Measurements from ENCODE around the gene TOPORS.
"Not testable (repeated sequence)": the region's sequence is repeated elsewhere in the genome, so short reads cannot be mapped to it uniquely, and the experiment has no call there.

The TOPORS gene

GRCh38 chr9:32552172-32552872, at the start of gene TOPORS, which contains the start of gene SMIM27:
Gene TOPORS, minus strand, starts transcription at chr9:32552586. Its CDS starts 150 bp downstream, at chr9:32552436.
Gene SMIM27, plus strand, starts transcription at chr9:32552327. Its CDS starts 108 bp downstream, at chr9:32552435.
- peak; percentile 93 for DNase-seq

- DNase-seq: not testable (repeated sequence)
Observed at GRCh38 chr9:32599021-32599420, 46.6 kb upstream of the TOPORS start.

DNA sequence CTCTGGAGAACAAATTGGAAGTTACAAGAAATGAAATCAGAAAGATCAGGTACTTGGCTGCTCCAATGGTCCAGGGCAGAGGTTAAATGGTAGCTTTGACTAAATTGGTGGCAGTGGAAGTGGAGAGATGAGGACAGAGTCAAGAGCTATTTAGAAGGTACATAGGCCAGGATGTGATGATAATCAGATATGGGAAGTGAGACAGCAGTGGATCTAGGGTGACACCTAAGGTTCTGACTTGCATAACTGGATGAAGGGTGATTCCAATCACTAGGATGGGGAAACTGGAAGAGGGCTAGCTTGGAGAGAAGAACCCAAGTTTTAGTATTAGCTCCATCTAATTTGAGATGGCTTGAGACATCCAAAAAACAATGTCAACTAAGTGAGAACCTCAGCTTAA, 44.5 kb upstream of the TOPORS start:
- DNase-seq: no peak

- peak; percentile 17 for DNase-seq
Observed at GRCh38 chr9:32596096-32596865, 43.9 kb upstream of the TOPORS start.

- DNase-seq: no peak
Observed at GRCh38 chr9:32590898-32591297, 38.5 kb upstream of the TOPORS start.

GRCh38 chr9:32590476-32590875, 38.1 kb upstream of the TOPORS start:
- DNase-seq: no peak

GRCh38 chr9:32589083-32589723, 36.8 kb upstream of the TOPORS start:
- DNase-seq: peak; percentile 30

DNA sequence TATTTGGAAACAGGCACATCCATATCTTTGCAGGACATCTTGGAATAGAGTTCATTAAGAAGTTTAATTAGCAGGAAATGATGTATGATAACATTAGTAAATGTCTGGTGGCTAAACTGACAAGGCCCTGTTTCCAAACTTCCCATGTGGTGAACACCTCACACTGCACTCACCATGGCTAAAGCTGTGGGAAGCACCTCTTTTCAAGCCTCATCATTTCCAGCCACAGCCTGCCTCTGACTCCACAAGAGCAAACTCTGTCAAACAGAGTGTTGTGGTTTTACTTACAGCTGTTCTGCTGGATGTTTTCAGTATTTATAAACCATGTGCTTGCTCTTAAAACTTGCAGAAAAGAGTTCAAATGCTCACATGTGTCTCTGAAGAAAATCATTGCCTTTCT, 35.5 kb upstream of the TOPORS start:
- peak; percentile 21 for DNase-seq

DNA sequence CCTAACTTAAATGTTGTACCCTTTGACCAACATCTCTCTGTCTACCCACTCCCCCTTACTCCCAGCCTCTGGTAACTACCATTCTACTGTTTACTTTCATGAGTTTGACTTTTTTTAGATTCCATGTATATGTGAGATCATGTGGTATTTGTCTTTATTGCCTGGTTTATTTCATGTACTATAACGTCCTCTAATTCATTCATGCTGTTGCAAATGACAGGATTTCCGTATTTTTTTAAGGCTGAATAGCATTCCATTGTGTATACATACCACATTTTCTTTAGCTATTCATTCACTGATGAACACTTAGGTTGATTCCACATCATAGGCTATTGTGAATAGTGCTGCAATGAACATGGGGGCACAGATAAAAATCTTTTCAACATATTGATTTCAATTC, 32.4 kb upstream of the TOPORS start:
- no peak for DNase-seq

GRCh38 chr9:32581512-32582143, 29.2 kb upstream of the TOPORS start:
- DNase-seq: peak; percentile 51

DNA sequence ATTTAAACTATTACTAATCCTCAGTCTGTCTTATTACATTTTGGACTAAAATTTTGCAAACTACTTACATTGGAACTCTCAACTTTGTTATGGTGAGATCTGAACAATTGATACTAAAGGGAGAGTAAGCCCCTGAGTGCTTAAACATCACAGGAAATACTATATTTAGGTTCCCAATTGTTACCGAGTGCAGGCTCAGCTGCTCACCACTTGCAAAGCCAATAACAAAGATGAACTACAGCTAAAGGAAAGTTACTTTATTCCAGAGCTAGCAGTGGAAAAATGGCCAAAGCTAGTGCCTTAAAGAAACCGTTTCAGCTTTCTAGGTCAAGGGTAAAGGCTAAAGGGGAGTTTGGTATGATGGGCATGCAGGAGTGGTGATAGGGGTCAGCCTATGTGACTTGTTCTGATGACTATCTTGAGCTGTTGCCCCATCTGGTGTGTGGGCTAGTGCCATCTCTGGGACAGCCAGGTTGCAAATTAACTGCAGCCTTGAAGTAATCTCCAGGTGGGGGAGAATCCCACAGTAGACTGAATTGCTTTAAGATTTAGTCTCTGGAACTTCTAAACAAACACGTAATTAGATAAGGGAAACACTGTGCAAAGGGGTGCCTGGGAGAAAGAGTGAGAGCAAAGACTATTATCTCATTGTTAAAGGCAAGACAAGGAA, 28.4 kb upstream of the TOPORS start:
- no peak for DNase-seq

GRCh38 chr9:32579706-32580331, 27.4 kb upstream of the TOPORS start:
- peak; percentile 71 for DNase-seq

GRCh38 chr9:32578976-32579375, 26.6 kb upstream of the TOPORS start:
- no peak for DNase-seq

GRCh38 chr9:32577316-32577715, 24.9 kb upstream of the TOPORS start:
- DNase-seq: no peak

- no peak for DNase-seq
Observed at GRCh38 chr9:32574858-32575257, 22.5 kb upstream of the TOPORS start.

DNA sequence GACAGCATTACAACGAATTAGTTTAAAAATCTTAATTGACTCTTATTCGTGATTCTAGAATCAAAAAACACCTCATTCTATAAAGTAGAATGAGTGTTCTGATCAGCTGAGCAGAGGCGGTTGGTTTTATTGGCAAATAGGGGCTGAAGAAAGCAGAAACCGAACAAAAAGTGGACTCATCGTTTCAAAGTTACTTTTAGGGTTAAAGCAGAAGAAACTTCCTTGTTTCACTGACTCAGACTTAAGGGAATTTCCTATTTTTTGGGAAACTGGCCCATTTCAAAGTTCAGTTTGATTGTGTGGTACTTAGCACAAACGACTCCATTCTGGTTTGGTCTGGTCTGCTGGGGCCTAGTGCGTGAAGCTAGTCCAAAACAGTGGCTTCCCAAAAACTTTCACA, 21.4 kb upstream of the TOPORS start:
- no peak for DNase-seq

DNA sequence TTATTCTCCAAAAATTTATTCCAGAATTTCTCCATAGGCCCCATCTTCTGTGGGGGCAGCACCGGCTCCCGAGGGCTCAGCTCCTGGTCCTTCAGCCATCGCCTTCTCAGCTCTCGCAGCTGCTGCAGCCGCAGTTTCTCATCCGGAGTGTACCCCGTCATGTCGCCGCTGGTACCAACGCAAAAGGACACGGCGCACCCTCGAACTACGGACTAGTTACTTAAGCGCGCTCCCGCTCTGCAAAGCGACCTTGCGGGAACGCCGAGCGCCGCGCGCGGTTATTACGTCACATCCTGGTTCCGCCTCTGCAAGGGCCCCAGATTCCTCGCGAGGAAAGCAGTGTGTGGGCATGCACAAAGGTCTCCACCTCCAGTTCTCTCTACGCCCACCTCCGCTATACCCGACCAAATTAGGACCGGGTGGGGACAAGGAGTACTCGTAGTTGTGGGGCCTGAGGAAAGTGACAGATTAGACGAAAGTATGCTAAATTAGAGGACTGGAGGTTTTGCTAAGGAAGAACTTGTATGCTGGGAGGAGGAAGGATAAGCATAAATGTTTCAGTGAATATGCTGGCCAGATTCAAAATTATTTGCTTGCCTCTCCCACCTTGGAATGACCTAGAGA, 20.6 kb upstream of the TOPORS start, which contains the start of gene NDUFB6:
Gene NDUFB6, minus strand, starts transcription at position 260 of the 624 bp plus-strand sequence. Its CDS starts 99 bp downstream, at position 161.
- DNase-seq: peak; percentile 96

DNA sequence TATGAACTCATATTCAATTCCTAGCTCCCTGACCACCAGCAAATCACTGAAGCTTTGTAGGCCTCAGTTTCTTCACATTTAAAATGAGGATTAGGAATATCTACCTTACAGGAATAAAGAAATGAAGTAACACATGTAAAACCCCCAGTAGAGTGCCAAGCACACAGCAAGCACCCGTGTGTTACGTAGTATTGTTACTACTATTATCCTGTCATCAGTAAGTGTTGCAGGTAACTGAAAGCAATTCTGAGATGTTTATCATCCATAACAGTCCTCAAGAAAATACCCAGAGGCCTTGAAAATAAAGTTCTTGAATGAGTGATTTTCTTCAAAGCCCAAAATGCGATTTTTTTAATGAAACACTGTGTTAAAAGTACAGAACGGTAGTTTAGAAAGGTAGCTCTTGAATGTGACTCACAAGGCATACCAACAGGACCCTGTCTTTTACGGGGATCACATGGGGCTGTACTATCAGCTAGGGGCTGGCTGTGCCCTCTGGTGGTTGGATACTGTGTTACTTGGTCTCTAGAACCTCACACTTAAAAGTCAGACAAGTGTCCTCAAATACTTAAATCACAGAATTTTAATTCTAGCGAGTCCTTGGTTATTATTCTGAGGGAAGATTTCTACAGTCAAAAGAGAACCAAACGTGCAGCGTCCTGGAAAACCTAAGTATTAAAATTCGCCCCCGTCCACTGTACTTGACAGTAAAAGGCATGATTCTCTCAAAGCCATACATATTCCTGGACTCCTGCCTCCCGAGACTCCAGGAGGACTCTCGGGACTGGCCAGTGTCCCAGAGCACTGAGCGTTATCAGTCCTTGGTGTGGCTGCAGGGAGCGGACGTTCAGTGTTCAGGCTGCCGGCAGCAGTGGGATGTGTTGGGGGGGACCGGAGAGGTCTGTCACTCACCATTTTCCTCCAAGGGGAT, 19.8 kb upstream of the TOPORS start:
- peak; percentile 87 for DNase-seq

- no peak for DNase-seq
Observed at GRCh38 chr9:32570262-32570661, 17.9 kb upstream of the TOPORS start.

DNA sequence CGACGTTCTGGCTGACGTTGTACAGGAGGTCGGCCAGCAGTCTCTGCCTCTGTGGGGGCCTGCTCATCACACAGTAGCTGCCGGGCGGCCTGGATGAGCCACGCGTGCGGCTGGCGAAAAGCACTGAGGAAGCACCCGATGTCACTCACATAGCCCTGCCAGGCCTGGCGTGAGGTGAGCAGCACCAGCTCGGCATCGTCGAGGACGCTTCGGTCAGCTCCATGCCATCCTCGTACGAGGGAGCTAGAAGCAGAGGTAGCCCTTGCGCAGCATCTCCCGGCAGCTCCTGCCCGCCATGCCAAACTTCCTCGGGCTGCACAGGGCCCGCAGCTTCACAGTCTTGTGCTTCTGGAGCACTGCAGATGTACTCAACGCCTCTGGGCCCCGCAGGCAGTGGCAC, 14.4 kb upstream of the TOPORS start:
- DNase-seq: no peak
